GM18861 (cell line): ENCODE data around the gene SGK1.
"Not testable (repeated sequence)": the region's sequence is repeated elsewhere in the genome, so short reads cannot be mapped to it uniquely, and the experiment has no call there.

Experiments used
- ATAC-seq: cut with Tn5 transposase; IDR thresholded peaks from one replicate; pipeline ENCODE4 v1.9.1; 2021; ENCODE audit not compliant: unreplicated experiment

SGK1 gene

GRCh38 chr6:134255280-134255679, 62.6 kb downstream of the SGK1 start:
- ATAC-seq: not testable (repeated sequence)

- ATAC-seq: no peak
Observed at GRCh38 chr6:134254118-134254517, 63.8 kb downstream of the SGK1 start.

- no peak for ATAC-seq
Observed at GRCh38 chr6:134253681-134254080, 64.2 kb downstream of the SGK1 start.

GRCh38 chr6:134251320-134251719, 66.6 kb downstream of the SGK1 start:
- no peak for ATAC-seq

GRCh38 chr6:134250776-134251175, 67.1 kb downstream of the SGK1 start:
- no peak for ATAC-seq

- ATAC-seq: no peak
Observed at GRCh38 chr6:134249759-134250602, 67.9 kb downstream of the SGK1 start.

GRCh38 chr6:134249239-134249758, 68.6 kb downstream of the SGK1 start:
- ATAC-seq: no peak

- no peak for ATAC-seq
Observed at GRCh38 chr6:134247844-134248580, 69.9 kb downstream of the SGK1 start.

GRCh38 chr6:134247231-134247833, 70.6 kb downstream of the SGK1 start:
- peak; percentile 93 for ATAC-seq

GRCh38 chr6:134245706-134246105, 72.2 kb downstream of the SGK1 start:
- no peak for ATAC-seq

- ATAC-seq: no peak
Observed at GRCh38 chr6:134245041-134245440, 72.9 kb downstream of the SGK1 start.

- no peak for ATAC-seq
Observed at GRCh38 chr6:134240665-134241431, 77.1 kb downstream of the SGK1 start.

- no peak for ATAC-seq
Observed at GRCh38 chr6:134238960-134239795, 78.7 kb downstream of the SGK1 start.

GRCh38 chr6:134238006-134238405, 79.9 kb downstream of the SGK1 start:
- ATAC-seq: no peak

- peak; percentile 96 for ATAC-seq
Observed at GRCh38 chr6:134235937-134236751, 81.8 kb downstream of the SGK1 start.

- not testable (repeated sequence) for ATAC-seq
Observed at GRCh38 chr6:134235334-134235733, 82.6 kb downstream of the SGK1 start.

GRCh38 chr6:134233180-134233955, 84.5 kb downstream of the SGK1 start:
- ATAC-seq: no peak

GRCh38 chr6:134230940-134231339, 87.0 kb downstream of the SGK1 start:
- ATAC-seq: no peak
